Measurements from ENCODE around the gene POU6F2.

POU6F2 gene

DNA sequence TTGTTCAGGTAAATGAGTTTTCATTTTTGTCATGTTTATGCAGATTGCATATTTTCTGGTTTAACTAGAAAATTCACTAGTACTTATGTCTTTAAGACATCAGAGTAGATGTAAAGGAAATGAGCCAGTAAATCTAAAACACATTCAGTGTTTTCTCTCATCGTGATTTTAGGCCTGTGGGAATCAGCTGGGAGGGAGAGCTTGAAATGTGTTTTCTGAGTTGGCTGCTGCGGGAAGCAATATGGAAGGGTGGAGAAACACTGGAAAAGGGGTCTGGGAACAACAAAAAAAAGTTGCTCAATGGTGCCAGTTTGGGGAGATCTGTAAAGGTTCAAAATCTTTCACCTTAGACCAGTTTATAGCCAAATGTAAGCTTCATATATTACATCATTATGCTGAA is 284.1 kb downstream of the POU6F2 start:
- no peak overlapping the region for H3K4me3 ChIP-seq (ENCODE audit: low read depth, low read length)
- TF ChIP-seq, protein P1, sequence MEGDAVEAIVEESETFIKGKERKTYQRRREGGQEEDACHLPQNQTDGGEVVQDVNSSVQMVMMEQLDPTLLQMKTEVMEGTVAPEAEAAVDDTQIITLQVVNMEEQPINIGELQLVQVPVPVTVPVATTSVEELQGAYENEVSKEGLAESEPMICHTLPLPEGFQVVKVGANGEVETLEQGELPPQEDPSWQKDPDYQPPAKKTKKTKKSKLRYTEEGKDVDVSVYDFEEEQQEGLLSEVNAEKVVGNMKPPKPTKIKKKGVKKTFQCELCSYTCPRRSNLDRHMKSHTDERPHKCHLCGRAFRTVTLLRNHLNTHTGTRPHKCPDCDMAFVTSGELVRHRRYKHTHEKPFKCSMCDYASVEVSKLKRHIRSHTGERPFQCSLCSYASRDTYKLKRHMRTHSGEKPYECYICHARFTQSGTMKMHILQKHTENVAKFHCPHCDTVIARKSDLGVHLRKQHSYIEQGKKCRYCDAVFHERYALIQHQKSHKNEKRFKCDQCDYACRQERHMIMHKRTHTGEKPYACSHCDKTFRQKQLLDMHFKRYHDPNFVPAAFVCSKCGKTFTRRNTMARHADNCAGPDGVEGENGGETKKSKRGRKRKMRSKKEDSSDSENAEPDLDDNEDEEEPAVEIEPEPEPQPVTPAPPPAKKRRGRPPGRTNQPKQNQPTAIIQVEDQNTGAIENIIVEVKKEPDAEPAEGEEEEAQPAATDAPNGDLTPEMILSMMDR (conservative IDR thresholded peaks at IDR 0.05; ENCODE audit: low read depth, low read length), result no peak
- no peak for DNase-seq (ENCODE audit: low read depth)

DNA sequence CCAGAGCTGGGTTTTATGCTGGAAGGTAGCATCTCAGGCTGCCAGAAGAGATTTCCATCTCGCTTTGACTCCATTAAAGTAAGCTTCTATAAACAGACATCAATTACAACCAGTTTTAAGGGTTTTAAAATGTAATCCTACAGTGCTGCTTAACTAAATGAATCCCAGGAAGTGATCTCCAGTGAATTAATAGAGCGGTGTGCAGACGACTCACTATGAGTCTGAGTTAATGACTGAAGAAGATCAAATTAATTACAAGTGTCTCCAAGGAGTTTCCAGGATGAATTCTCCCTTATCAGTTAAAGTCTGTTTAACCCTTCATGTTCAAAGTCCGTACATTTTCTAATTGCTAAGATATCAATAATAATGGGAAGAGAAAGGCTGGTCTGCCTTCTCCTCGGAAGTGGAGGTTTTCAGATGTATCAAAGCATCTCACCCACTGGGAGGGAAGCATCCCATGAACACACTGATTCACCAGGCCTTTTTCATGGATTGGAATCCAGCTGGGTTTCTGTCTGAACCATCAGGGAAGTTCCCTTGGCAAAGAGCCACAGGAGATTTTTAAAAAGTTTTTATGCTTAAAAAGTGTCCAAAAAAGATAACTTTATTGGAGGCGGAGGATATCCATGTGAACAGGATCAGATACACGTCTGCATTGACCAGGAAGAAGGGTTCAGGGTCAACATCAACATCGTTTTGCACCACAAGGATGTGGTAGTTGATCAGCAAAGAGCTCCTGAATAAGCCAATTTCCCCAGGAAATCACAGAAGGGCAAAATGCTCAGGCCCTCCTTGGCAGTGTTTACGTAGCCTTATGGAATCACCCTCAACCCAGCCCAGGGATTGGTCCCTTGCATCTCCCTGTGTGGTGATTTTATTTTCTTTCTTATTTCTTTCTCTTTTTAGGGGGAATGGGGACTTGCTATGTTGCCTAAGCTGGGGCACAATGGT is 288.2 kb downstream of the POU6F2 start:
- TF ChIP-seq, protein P1 (conservative IDR thresholded peaks at IDR 0.05; ENCODE audit: low read depth, low read length), result no peak
- DNase-seq (ENCODE audit: low read depth), result peak; percentile 2
- H3K4me3 ChIP-seq (ENCODE audit: low read depth, low read length), result no peak overlapping the region

DNA sequence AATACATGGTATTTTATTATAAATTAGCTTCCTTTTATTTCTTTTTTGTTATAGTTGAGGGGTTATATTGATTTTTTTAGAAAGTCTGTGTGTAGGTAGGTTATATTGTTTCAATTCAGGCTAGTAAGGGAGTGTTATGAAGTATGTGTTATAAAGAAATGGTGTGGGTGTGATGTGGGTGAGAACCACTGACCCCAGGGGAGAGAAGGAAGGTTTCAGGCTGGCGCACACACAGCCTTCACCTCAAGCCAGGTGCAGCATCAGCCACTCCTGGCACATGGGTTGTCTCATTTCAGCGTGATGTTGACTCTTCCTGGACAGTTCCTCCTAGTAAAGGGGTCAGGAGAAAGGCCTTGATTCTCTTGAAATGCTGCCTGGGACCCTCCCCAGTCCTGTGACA is 291.3 kb downstream of the POU6F2 start:
- no peak overlapping the region for H3K4me3 ChIP-seq (ENCODE audit: low read depth, low read length)
- DNase-seq (ENCODE audit: low read depth), result no peak
- TF ChIP-seq, protein P1 (conservative IDR thresholded peaks at IDR 0.05; ENCODE audit: low read depth, low read length), result no peak

DNA sequence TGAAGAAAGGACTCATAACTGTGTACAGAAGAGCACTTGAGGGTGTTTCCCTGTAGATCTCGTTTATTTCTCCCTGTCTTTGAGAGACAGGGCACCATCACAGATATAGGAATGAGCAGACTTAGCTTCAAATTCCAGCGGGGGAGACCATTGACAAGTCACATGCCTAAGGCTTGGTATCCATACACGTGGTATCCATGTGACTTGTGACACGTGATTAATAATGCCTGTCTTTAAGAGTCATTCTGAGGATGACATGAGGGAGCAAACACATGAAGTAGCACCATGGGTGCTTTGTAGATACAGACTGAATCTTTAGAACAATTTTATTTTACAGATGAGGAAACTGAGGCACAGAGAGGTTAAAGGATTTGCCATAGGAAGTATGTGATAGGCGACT is 292.3 kb downstream of the POU6F2 start:
- no peak for DNase-seq (ENCODE audit: low read depth)
- H3K4me3 ChIP-seq (ENCODE audit: low read depth, low read length), result no peak overlapping the region
- TF ChIP-seq, protein P1 (conservative IDR thresholded peaks at IDR 0.05; ENCODE audit: low read depth, low read length), result no peak

DNA sequence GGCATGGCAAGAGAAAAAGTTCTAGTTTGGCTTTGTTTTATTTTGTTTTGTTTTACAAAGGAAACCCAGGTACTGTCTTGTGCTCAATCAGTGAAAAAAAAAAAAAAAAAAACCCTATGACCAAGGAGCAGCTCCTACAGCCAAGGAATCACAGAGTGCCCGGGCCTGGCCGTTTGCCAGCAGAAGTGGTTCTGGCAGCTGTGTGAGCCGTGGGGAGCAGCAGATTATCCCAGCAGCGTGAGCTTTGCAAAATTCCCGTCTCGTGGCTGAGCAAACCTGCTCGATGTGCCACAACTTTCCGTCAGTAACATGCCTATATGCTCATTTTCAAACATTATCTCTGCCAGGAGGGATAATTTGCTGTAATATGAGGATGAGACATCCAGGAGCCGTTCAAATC is 293.7 kb downstream of the POU6F2 start:
- peak; percentile 7 for DNase-seq (ENCODE audit: low read depth)
- H3K4me3 ChIP-seq (ENCODE audit: low read depth, low read length), result no peak overlapping the region
- TF ChIP-seq, protein P1 (conservative IDR thresholded peaks at IDR 0.05; ENCODE audit: low read depth, low read length), result no peak

DNA sequence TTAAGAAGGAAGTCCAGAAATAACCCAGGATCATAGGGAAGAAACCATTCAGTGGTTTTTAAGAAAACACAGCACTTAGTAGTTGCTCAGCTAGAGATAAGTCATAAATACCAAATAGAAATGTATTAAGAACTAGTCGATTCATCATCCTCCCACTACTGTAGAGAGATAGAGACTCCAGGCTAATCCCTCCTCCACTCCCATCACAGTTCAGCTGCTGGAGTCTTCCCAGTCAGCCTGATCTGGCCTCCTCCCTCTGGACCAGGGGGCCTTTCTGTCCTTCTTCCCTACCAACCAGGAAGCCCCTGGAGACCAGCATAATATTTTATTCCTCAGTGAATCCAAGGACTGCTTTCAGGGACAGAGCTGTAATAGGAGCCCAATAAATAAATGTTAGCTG is 294.4 kb downstream of the POU6F2 start:
- no peak overlapping the region for H3K4me3 ChIP-seq (ENCODE audit: low read depth, low read length)
- TF ChIP-seq, protein P1 (conservative IDR thresholded peaks at IDR 0.05; ENCODE audit: low read depth, low read length), result no peak
- no peak for DNase-seq (ENCODE audit: low read depth)

DNA sequence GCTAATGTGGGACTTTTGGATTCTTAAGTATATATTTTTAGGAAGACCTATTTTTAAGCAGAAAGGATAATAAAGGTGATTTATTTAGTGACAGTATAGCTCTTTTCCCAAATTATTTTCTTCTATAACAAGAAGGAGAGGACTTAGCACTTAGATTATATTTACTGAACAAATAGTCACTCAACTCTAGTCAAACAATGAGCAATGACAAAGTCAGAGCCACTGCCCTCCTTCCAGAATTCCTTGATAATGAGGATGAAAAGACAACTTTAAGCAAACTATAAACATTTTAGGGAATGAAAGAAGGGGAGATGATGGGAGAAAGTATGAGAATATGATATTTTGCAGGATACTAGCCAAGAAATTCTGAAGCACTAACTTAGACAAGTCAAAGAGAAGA is 295.0 kb downstream of the POU6F2 start:
- H3K4me3 ChIP-seq (ENCODE audit: low read depth, low read length), result no peak overlapping the region
- no peak for DNase-seq (ENCODE audit: low read depth)
- TF ChIP-seq, protein P1 (conservative IDR thresholded peaks at IDR 0.05; ENCODE audit: low read depth, low read length), result no peak

Measured in choroid plexus epithelial cell (primary cell).